ENCODE results near the gene LARP1B.

- TF ChIP-seq, protein P1, sequence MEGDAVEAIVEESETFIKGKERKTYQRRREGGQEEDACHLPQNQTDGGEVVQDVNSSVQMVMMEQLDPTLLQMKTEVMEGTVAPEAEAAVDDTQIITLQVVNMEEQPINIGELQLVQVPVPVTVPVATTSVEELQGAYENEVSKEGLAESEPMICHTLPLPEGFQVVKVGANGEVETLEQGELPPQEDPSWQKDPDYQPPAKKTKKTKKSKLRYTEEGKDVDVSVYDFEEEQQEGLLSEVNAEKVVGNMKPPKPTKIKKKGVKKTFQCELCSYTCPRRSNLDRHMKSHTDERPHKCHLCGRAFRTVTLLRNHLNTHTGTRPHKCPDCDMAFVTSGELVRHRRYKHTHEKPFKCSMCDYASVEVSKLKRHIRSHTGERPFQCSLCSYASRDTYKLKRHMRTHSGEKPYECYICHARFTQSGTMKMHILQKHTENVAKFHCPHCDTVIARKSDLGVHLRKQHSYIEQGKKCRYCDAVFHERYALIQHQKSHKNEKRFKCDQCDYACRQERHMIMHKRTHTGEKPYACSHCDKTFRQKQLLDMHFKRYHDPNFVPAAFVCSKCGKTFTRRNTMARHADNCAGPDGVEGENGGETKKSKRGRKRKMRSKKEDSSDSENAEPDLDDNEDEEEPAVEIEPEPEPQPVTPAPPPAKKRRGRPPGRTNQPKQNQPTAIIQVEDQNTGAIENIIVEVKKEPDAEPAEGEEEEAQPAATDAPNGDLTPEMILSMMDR (IDR thresholded peaks at IDR 0.05) = no peak
- TF ChIP-seq EZH2 (IDR thresholded peaks at IDR 0.05; ENCODE audit: borderline replicate concordance, insufficient read depth, low read depth, low read length, poor library complexity, severe bottlenecking) = no peak
Measured at GRCh38 chr4:128186623-128187022, 125.5 kb downstream of the LARP1B start.

Measured in B cell (primary cell).